Esophagus squamous epithelium (tissue), 4 donors: ENCODE measurements around the gene CYB5R4.

Experiments
- POLR2A ChIP-seq, 4 donors: fragments of 450-650 bp; IDR thresholded peaks; one replicate each; pipeline ENCODE4 v1.6.1; 2017; ENCODE audit warnings: antibody characterized with exemption in 4 of 4, mild to moderate bottlenecking in 4 of 4, moderate library complexity in 3 of 4
- TF ChIP-seq, protein P1 (sequence below), 6 experiments: fragments of 450-650 bp in 4 of 6; fragments of 200-600 bp in 2 of 6; sonication (generic) in 2 of 6; IDR thresholded peaks; one replicate each; pipeline ENCODE4 v1.5.1; 2016 to 2019; ENCODE audit warnings: antibody characterized with exemption in 6 of 6, mild to moderate bottlenecking in 4 of 6, moderate library complexity in 4 of 6

- TF ChIP-seq, protein P1, sequence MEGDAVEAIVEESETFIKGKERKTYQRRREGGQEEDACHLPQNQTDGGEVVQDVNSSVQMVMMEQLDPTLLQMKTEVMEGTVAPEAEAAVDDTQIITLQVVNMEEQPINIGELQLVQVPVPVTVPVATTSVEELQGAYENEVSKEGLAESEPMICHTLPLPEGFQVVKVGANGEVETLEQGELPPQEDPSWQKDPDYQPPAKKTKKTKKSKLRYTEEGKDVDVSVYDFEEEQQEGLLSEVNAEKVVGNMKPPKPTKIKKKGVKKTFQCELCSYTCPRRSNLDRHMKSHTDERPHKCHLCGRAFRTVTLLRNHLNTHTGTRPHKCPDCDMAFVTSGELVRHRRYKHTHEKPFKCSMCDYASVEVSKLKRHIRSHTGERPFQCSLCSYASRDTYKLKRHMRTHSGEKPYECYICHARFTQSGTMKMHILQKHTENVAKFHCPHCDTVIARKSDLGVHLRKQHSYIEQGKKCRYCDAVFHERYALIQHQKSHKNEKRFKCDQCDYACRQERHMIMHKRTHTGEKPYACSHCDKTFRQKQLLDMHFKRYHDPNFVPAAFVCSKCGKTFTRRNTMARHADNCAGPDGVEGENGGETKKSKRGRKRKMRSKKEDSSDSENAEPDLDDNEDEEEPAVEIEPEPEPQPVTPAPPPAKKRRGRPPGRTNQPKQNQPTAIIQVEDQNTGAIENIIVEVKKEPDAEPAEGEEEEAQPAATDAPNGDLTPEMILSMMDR (IDR thresholded peaks at IDR 0.05) = no peak
- TF ChIP-seq POLR2A (IDR thresholded peaks at IDR 0.05) = no peak
Measured at GRCh38 chr6:83920017-83920416, 60.5 kb downstream of the CYB5R4 start.
